Thyroid gland (tissue), 4 donors: ENCODE measurements around the gene CD55.
"Not testable (repeated sequence)": the region's sequence is repeated elsewhere in the genome, so short reads cannot be mapped to it uniquely, and the experiment has no call there.

ENCODE experiments used
- CTCF ChIP-seq, 6 experiments: fragments of 200-600 bp in 3 of 6; fragments of 450-650 bp in 3 of 6; sonication (generic) in 3 of 6; IDR thresholded peaks; one replicate each; pipeline ENCODE4 v1.5.1; 2016 to 2019; ENCODE audit warnings: antibody characterized with exemption in 6 of 6, mild to moderate bottlenecking in 2 of 6, inconsistent platforms in 1 of 6, moderate library complexity in 1 of 6
- POLR2A ChIP-seq, 2 donors: fragments of 450-650 bp; IDR thresholded peaks; one replicate each; pipeline ENCODE4 v1.6.1; 2017; ENCODE audit warnings: antibody characterized with exemption in 2 of 2, mild to moderate bottlenecking in 2 of 2, moderate library complexity in 1 of 2

GRCh38 chr1:207320105-207320504 lies 1.4 kb upstream of the CD55 start:
- TF ChIP-seq CTCF, POLR2A (IDR thresholded peaks at IDR 0.05): not testable (repeated sequence)
